Endothelial cell of umbilical vein (primary cell): ENCODE measurements around the gene ZNF282. TPM values are rescaled to one million over a fixed set of nuclear protein-coding genes. Genes with fewer than 3 reads are reported as not detected.

Source experiments
- BruUV-seq: library from RNA; stranded (reverse); fragments of 400-500 nt; replicated peaks from 2 replicates; lab custom pipeline; 2021; lab: Mats Ljungman, UMichigan
- CTCF ChIA-PET: fragments of 300-600, 350-600 bp; sonication (Branson Sonifier 250); formaldehyde crosslinking; loops from one replicate; lab custom pipeline; 2021; ENCODE audit warnings: antibody characterized with exemption, inconsistent platforms; lab: Charles Lee
- POLR2A ChIA-PET: fragments of 300-600, 350-600 bp; sonication (Branson Sonifier 250); formaldehyde crosslinking; loops from one replicate; lab custom pipeline; 2021; ENCODE audit warnings: antibody characterized with exemption, inconsistent platforms; lab: Charles Lee
- DNase-seq: peaks from one replicate; pipeline ENCODE4 v3.0.0-alpha.2; 2011; ENCODE audit warnings: low read depth, low spot score
- FAIRE-seq: peaks from 2 replicates; lab custom pipeline; 2011; peaks lifted over from hg19 to GRCh38; lab: Jason Lieb, UNC
- H2AFZ ChIP-seq: 2 replicates; pipeline ENCODE4 v1.6.0; 2012; ENCODE audit warnings: low read depth, low read length, control low read depth, inconsistent platforms
- H3K27ac ChIP-seq: 2 replicates; pipeline ENCODE4 v1.5.1; 2011; ENCODE audit warnings: low read depth, mild to moderate bottlenecking, control low read depth, low read length, moderate library complexity; ENCODE audit not compliant: insufficient read depth
- H3K27me3 ChIP-seq, 2 experiments: 2 replicates each; pipeline versions ENCODE4 v1.6.0 to v1.6.1; 2011; ENCODE audit warnings: low read length in 2 of 2, mixed read lengths in 1 of 2; ENCODE audit not compliant: control insufficient read depth in 2 of 2, insufficient read depth in 2 of 2
- H3K36me3 ChIP-seq, 2 experiments: 2 replicates in 1 of 2; 3 replicates in 1 of 2; pipeline ENCODE4 v1.5.1; 2011; ENCODE audit warnings: low read length in 2 of 2, mild to moderate bottlenecking in 1 of 2, moderate library complexity in 1 of 2; ENCODE audit not compliant: control insufficient read depth in 2 of 2, insufficient read depth in 2 of 2; ENCODE audit errors: extremely low read depth in 1 of 2
- H3K4me1 ChIP-seq: 3 replicates; pipeline ENCODE4 v1.5.1; 2011; ENCODE audit warnings: mild to moderate bottlenecking, low read length; ENCODE audit not compliant: control insufficient read depth, insufficient read depth; ENCODE audit errors: extremely low read depth
- H3K4me2 ChIP-seq: 2 replicates; pipeline ENCODE4 v1.6.1; 2011; ENCODE audit warnings: low read length, control low read depth, mixed read lengths; ENCODE audit not compliant: insufficient read depth
- H3K4me3 ChIP-seq, 3 experiments: fragments of 200-600 bp in 1 of 3; sonication (generic), shearing (Covaris generic) in 1 of 3; replicated peaks in 1 of 3; 2 replicates each; pipeline ENCODE4 v1.5.1; 2011 to 2016; ENCODE audit warnings: control low read depth in 3 of 3, low read length in 3 of 3, mild to moderate bottlenecking in 2 of 3, inconsistent platforms in 1 of 3, low read depth in 1 of 3, moderate library complexity in 1 of 3; ENCODE audit not compliant: insufficient read depth in 1 of 3
- H3K79me2 ChIP-seq: 2 replicates; pipeline ENCODE4 v1.6.0; 2012; ENCODE audit warnings: low read length, inconsistent platforms; ENCODE audit not compliant: control insufficient read depth, insufficient read depth
- H3K9ac ChIP-seq: replicated peaks from 2 replicates; pipeline ENCODE3; 2011; ENCODE audit warnings: low read length, control low read depth; ENCODE audit not compliant: insufficient read depth; ENCODE audit errors: extremely low read depth
- H3K9me1 ChIP-seq: replicated peaks from 3 replicates; pipeline ENCODE4 v1.6.0; 2011; ENCODE audit warnings: mild to moderate bottlenecking, low read length; ENCODE audit not compliant: control insufficient read depth, insufficient read depth; ENCODE audit errors: extremely low read depth
- H3K9me3 ChIP-seq: replicated peaks from 2 replicates; pipeline ENCODE4 v1.5.1; 2012; ENCODE audit warnings: low read length, inconsistent platforms; ENCODE audit not compliant: control insufficient read depth, insufficient read depth
- H4K20me1 ChIP-seq: replicated peaks from 2 replicates; pipeline ENCODE3; 2011; ENCODE audit warnings: mild to moderate bottlenecking, low read length; ENCODE audit not compliant: control insufficient read depth, insufficient read depth; ENCODE audit errors: extremely low read depth
- EZH2 ChIP-seq: IDR thresholded peaks from 2 replicates; pipeline ENCODE4 v1.6.1; 2012; ENCODE audit warnings: borderline replicate concordance, low read depth, mild to moderate bottlenecking, moderate library complexity, low read length, inconsistent platforms; ENCODE audit not compliant: severe bottlenecking
- FOS ChIP-seq: IDR thresholded peaks from 2 replicates; pipeline ENCODE4 v1.6.1; 2011; ENCODE audit warnings: mild to moderate bottlenecking, low read length, moderate library complexity, borderline replicate concordance; ENCODE audit not compliant: insufficient read depth
- GATA2 ChIP-seq: IDR thresholded peaks from 2 replicates; pipeline ENCODE4 v1.7.0; 2011; ENCODE audit warnings: low read depth, mild to moderate bottlenecking, moderate library complexity, mixed read lengths, low read length; ENCODE audit not compliant: insufficient read length, insufficient read depth
- JUN ChIP-seq: IDR thresholded peaks from 2 replicates; pipeline ENCODE4 v1.6.1; 2011; ENCODE audit warnings: borderline replicate concordance, low read depth; ENCODE audit not compliant: insufficient read length, insufficient read depth
- MAX ChIP-seq: IDR thresholded peaks from 2 replicates; pipeline ENCODE4 v1.6.1; 2011; ENCODE audit not compliant: insufficient read depth, insufficient read length
- MYC ChIP-seq: IDR thresholded peaks from one replicate; pipeline ENCODE4 v1.6.1; 2011; ENCODE audit warnings: mild to moderate bottlenecking, low read depth, low read length
- POLR2A ChIP-seq: IDR thresholded peaks from 2 replicates; pipeline ENCODE4 v1.6.1; 2012; ENCODE audit warnings: low read depth, mild to moderate bottlenecking, control low read depth, low read length
- POLR2AphosphoS5 ChIP-seq: IDR thresholded peaks from 2 replicates; pipeline ENCODE4 v1.6.1; 2012; ENCODE audit warnings: low read depth, mild to moderate bottlenecking, control low read depth, low read length, moderate library complexity; ENCODE audit not compliant: insufficient read depth
- dilution Hi-C: fragments of 300-500 bp; cut with MboI; formaldehyde crosslinking; loops from one replicate; pipeline ENCODE4 v1.15.0; 2019; ENCODE audit warnings: low sequenced_read_pairs; ENCODE audit not compliant: extremely low pct_ligation_motif_present
- intact Hi-C: fragments of 100-400 bp; cut with micrococcal nuclease; formaldehyde crosslinking; loops from one replicate; pipeline ENCODE4 v1.10.0; 2022
- polyA plus RNA-seq, 4 experiments: library from polyadenylated mRNA; depleted of rRNA in 3 of 4; stranded (reverse) in 3 of 4; unstranded in 1 of 4; fragments of >200 nt; gene quantifications; 2 replicates each; pipeline versions ENCODE4 v1.2.1 to v1.2.3, GENCODE V29; 2011 to 2012; ENCODE audit warnings: missing spikeins in 1 of 4
- total RNA-seq: library from RNA; stranded (reverse); gene quantifications from 2 replicates; pipeline ENCODE4 v1.2.3, GENCODE V29; 2021
- TF ChIP-seq, protein P1 (sequence below), 2 donors: IDR thresholded peaks; 1 replicate in 1 of 2; 2 replicates in 1 of 2; pipeline ENCODE4 v1.5.1; 2011; ENCODE audit warnings: low read length in 2 of 2, mild to moderate bottlenecking in 2 of 2, moderate library complexity in 2 of 2, control low read depth in 1 of 2, inconsistent platforms in 1 of 2, low read depth in 1 of 2; ENCODE audit not compliant: insufficient read depth in 1 of 2; ENCODE audit errors: extremely low read depth in 1 of 2

ZNF282 gene
- total and polyA plus RNA-seq, 2 donors (not counting 3 experiments of a cell fraction or from before 2014, with no cell fraction given) = 20.0 to 34.4 TPM

GRCh38 chr7:149196705-149197171 is 1.4 kb downstream of the ZNF282 start:
- no peaks in the 10 kb centered on the region for H3K27me3 ChIP-seq
- peak overlapping the region; percentile 70 for H3K4me2 ChIP-seq
- FAIRE-seq = peak; percentile 18
- peaks cover 25% of the 10 kb centered on the region for H3K4me1 ChIP-seq
- H3K27ac ChIP-seq = no peak overlapping the region
- CTCF ChIA-PET = interaction anchor here (1.2 to 2.3 kb wide), 4 partner anchors 9 to 113 kb away, joined by 3 to 21 read pairs (median 12); partner anchors contain the start of gene ZNF398
- H3K4me3 ChIP-seq = peak overlapping the region; percentile 66 to 83 (median 70)
- no peaks in the 10 kb centered on the region for H3K9me3 ChIP-seq
- H4K20me1 ChIP-seq = no peaks in the 10 kb centered on the region
- peaks cover 44% of the 10 kb centered on the region for H3K79me2 ChIP-seq
- intact Hi-C loops (loop anchor here (10.0 kb wide), 1 partner anchor 428 kb away; no protein-coding TSS in a partner anchor), dilution Hi-C loops (no loop called here)
- H3K9ac ChIP-seq = peak overlapping the region; percentile 84
- TF ChIP-seq JUN (no peak), GATA2 (no peak), MYC (no peak), EZH2 (no peak), FOS (no peak), MAX (no peak), POLR2AphosphoS5 (no peak)
- H3K36me3 ChIP-seq = peaks cover 4 to 22% of the 10 kb centered on the region in 2 experiments
- H2AFZ ChIP-seq = no peak overlapping the region
- H3K9me1 ChIP-seq = no peaks in the 10 kb centered on the region
- DNase-seq = peak; percentile 21
- TSS peak; percentile 16 for BruUV-seq
- POLR2A ChIA-PET = no interaction called here

- no peaks in the 10 kb centered on the region for H3K9me3 ChIP-seq
- H3K27me3 ChIP-seq = no peaks in the 10 kb centered on the region
- ChIA-PET POLR2A (no interaction called here), CTCF (no interaction called here)
- TF ChIP-seq, protein P1, sequence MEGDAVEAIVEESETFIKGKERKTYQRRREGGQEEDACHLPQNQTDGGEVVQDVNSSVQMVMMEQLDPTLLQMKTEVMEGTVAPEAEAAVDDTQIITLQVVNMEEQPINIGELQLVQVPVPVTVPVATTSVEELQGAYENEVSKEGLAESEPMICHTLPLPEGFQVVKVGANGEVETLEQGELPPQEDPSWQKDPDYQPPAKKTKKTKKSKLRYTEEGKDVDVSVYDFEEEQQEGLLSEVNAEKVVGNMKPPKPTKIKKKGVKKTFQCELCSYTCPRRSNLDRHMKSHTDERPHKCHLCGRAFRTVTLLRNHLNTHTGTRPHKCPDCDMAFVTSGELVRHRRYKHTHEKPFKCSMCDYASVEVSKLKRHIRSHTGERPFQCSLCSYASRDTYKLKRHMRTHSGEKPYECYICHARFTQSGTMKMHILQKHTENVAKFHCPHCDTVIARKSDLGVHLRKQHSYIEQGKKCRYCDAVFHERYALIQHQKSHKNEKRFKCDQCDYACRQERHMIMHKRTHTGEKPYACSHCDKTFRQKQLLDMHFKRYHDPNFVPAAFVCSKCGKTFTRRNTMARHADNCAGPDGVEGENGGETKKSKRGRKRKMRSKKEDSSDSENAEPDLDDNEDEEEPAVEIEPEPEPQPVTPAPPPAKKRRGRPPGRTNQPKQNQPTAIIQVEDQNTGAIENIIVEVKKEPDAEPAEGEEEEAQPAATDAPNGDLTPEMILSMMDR (IDR thresholded peaks at IDR 0.05; ENCODE audit: extremely low read depth in 1 of 2, insufficient read depth in 1 of 2, low read depth in 1 of 2, low read length in 2 of 2) = no peak
- TF ChIP-seq FOS = no peak
- no peak for TF ChIP-seq POLR2A
- TF ChIP-seq GATA2 = no peak
- no peak for TF ChIP-seq EZH2
- TF ChIP-seq JUN = no peak
- TF ChIP-seq POLR2AphosphoS5 = no peak
- no peak for TF ChIP-seq MYC
- no peak for TF ChIP-seq MAX
- H3K36me3 ChIP-seq = peaks cover 4 to 24% of the 10 kb centered on the region in 2 experiments
- H3K79me2 ChIP-seq = peaks cover 47% of the 10 kb centered on the region
- no TSS peak for BruUV-seq
- no peak overlapping the region for H3K4me3 ChIP-seq
- no peaks in the 10 kb centered on the region for H3K9me1 ChIP-seq
- H4K20me1 ChIP-seq = no peaks in the 10 kb centered on the region
- H2AFZ ChIP-seq = no peak overlapping the region
- intact Hi-C loops = loop anchor here (10.0 kb wide), 1 partner anchor 427 kb away; no protein-coding TSS in a partner anchor
- DNase-seq (no peak), FAIRE-seq (no peak)
- dilution Hi-C loops = no loop called here
- H3K27ac ChIP-seq = no peak overlapping the region
- H3K4me1 ChIP-seq = peaks cover 25% of the 10 kb centered on the region
- H3K9ac ChIP-seq = no peak overlapping the region
- no peak overlapping the region for H3K4me2 ChIP-seq
These were observed 2.3 kb downstream of the ZNF282 start for GRCh38 chr7:149197675-149198074.
